DOHH2 (cell line): Measurements from ENCODE around the gene HNRNPC.

Experiments used
- H3F3A ChIP-seq: fragments of 200-600 bp; sonication (generic), shearing (Covaris generic); 2 replicates; pipeline ENCODE4 v1.6.0; 2016; ENCODE audit warnings: antibody characterized with exemption, mild to moderate bottlenecking; ENCODE audit not compliant: control insufficient read depth, insufficient read depth
- H3K27ac ChIP-seq: fragments of 200-600 bp; sonication (generic); 2 replicates; pipeline ENCODE4 v1.5.1; 2014; ENCODE audit warnings: low read depth, mild to moderate bottlenecking, low read length, moderate library complexity
- H3K27me3 ChIP-seq: fragments of 200-600 bp; sonication (generic); 2 replicates; pipeline ENCODE4 v1.6.1; 2014; ENCODE audit warnings: mild to moderate bottlenecking, low read length, mixed read lengths; ENCODE audit not compliant: control insufficient read depth
- H3K36me3 ChIP-seq: fragments of 200-600 bp; sonication (generic); 2 replicates; pipeline ENCODE4 v1.6.1; 2014; ENCODE audit warnings: mild to moderate bottlenecking, low read length, moderate library complexity, mixed read lengths; ENCODE audit not compliant: control insufficient read depth
- H3K4me1 ChIP-seq: fragments of 200-600 bp; sonication (generic); 2 replicates; pipeline ENCODE4 v1.6.1; 2014; ENCODE audit warnings: mild to moderate bottlenecking, low read length, mixed read lengths; ENCODE audit not compliant: control insufficient read depth
- H3K4me2 ChIP-seq: fragments of 200-600 bp; sonication (generic); 2 replicates; pipeline ENCODE4 v1.6.0; 2014; ENCODE audit warnings: mild to moderate bottlenecking, low read length, moderate library complexity
- H3K4me3 ChIP-seq: fragments of 200-600 bp; sonication (generic); 2 replicates; pipeline ENCODE4 v1.5.1; 2014; ENCODE audit warnings: mild to moderate bottlenecking, low read length, mixed read lengths
- H3K79me2 ChIP-seq: fragments of 200-600 bp; sonication (generic); 2 replicates; pipeline ENCODE4 v1.6.1; 2014; ENCODE audit warnings: mild to moderate bottlenecking, low read length, mixed read lengths; ENCODE audit not compliant: control insufficient read depth
- H3K9me2 ChIP-seq: fragments of 200-600 bp; sonication (generic); replicated peaks from 2 replicates; pipeline ENCODE4 v1.6.1; 2014; ENCODE audit warnings: mild to moderate bottlenecking, low read length, mixed read lengths; ENCODE audit not compliant: control insufficient read depth
- H3K9me3 ChIP-seq: fragments of 200-600 bp; sonication (generic); 2 replicates; pipeline ENCODE4 v1.6.1; 2014; ENCODE audit warnings: antibody characterized with exemption, low read length, mixed read lengths; ENCODE audit not compliant: control insufficient read depth, insufficient read depth
- H4K20me1 ChIP-seq: fragments of 200-600 bp; sonication (generic); 2 replicates; pipeline ENCODE4 v1.6.0; 2014; ENCODE audit warnings: low read depth, mild to moderate bottlenecking, antibody characterized with exemption, low read length, moderate library complexity; ENCODE audit not compliant: control insufficient read depth, insufficient read depth
- EZH2phosphoT487 ChIP-seq: fragments of 200-600 bp; sonication (generic); IDR thresholded peaks from 2 replicates; pipeline ENCODE4 v1.6.1; 2017; ENCODE audit warnings: borderline replicate concordance, mild to moderate bottlenecking, antibody characterized with exemption, low read length, moderate library complexity, mixed read lengths
- TF ChIP-seq, protein P1 (sequence below): fragments of 200-600 bp; sonication (generic); IDR thresholded peaks from one replicate; pipeline ENCODE4 v1.5.1; 2014; ENCODE audit warnings: antibody characterized with exemption, mild to moderate bottlenecking, low read depth, low read length; ENCODE audit not compliant: poor library complexity, severe bottlenecking

HNRNPC gene

DNA sequence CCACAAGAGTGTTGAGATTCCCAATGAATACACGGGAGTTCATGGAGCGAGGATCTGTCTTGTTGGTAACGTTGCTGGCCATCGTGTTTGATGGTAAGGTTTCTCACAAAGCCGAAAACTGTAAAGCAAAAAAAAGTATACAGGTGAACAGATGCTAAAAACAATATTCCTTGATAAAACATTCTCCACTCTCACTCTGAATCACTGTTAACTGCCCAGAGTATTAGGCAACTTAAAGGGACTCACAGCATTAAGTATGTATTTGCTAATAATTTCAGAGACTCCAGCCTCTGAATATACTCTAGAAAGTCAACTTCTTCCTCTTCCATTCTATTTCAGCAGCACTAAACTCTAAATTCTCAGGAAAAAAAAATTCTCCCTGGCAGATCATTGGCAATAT lies 35.1 kb downstream of the HNRNPC start:
- TF ChIP-seq, protein P1, sequence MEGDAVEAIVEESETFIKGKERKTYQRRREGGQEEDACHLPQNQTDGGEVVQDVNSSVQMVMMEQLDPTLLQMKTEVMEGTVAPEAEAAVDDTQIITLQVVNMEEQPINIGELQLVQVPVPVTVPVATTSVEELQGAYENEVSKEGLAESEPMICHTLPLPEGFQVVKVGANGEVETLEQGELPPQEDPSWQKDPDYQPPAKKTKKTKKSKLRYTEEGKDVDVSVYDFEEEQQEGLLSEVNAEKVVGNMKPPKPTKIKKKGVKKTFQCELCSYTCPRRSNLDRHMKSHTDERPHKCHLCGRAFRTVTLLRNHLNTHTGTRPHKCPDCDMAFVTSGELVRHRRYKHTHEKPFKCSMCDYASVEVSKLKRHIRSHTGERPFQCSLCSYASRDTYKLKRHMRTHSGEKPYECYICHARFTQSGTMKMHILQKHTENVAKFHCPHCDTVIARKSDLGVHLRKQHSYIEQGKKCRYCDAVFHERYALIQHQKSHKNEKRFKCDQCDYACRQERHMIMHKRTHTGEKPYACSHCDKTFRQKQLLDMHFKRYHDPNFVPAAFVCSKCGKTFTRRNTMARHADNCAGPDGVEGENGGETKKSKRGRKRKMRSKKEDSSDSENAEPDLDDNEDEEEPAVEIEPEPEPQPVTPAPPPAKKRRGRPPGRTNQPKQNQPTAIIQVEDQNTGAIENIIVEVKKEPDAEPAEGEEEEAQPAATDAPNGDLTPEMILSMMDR, result no peak
- no peak for TF ChIP-seq EZH2phosphoT487
- H3K27ac ChIP-seq, result no peak overlapping the region
- peaks cover 100% of the 10 kb centered on the region for H3K36me3 ChIP-seq
- no peaks in the 10 kb centered on the region for H3K4me1 ChIP-seq
- H4K20me1 ChIP-seq, result peaks cover 77% of the 10 kb centered on the region
- no peaks in the 10 kb centered on the region for H3K9me2 ChIP-seq
- no peak overlapping the region for H3K4me3 ChIP-seq
- H3F3A ChIP-seq, result peaks cover 70% of the 10 kb centered on the region
- no peak overlapping the region for H3K4me2 ChIP-seq
- H3K27me3 ChIP-seq, result no peaks in the 10 kb centered on the region
- peaks cover 100% of the 10 kb centered on the region for H3K79me2 ChIP-seq
- no peaks in the 10 kb centered on the region for H3K9me3 ChIP-seq

DNA sequence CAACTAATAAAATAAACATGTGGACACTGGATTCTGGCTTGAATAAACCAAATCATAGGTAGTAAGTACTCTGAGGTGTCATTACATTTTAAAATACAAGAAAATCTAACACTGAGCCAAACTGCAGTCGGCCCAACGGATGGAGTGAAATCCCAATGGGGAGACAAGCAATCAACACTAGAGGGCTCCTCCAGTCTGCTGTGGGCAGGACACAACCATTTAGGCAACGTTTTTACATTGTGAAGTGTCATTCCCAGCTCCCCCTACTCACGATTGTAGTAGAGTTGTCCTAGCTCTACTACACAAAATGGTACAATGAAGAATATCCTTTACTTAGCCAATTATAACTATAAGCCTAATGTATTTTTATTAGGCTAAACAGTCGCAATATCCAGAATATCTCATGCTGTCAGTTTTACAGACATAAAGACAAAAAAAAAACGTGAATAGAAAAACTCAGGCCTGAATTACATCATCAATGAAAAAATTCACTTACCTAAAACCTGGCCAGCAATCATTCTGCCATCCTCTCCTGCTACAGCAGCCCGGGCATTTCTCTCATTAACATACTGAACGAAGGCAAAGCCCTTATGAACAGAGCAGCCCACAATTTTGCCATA lies 35.7 kb downstream of the HNRNPC start:
- Histone ChIP-seq H4K20me1 (peaks cover 71% of the 10 kb centered on the region), H3K4me1 (no peaks in the 10 kb centered on the region)

DNA sequence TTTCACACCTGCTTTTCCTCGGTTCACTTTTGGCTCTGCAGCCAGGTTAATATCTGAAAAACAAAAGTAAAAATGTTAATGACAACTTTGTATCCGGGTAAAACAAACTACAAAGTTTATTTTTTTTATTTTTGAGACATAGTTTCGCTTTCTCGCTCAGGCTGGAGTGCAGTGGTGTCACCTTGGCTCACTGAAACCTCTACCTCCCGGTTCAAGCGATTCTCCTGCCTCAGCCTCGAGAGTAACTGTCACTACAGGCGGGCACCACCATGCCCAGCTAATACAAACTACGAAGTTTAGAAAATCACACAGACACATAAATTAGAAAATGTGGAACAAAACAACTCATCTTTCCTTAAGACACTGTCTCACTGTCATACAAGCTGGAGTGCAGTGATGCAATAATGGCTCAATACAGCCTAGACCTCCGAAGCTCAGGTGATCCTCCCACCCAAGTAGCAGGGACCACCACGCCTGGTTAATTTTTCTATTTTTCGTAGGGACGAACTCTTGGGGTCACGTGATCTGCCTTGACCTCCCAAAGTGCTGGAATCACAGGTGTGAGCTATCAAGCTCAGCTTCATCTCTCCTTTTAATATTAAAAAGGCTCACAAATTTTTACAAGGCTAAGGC lies 38.1 kb downstream of the HNRNPC start:
- no peaks in the 10 kb centered on the region for H3K27me3 ChIP-seq
- H3K4me3 ChIP-seq, result no peak overlapping the region
- H3K9me2 ChIP-seq, result no peaks in the 10 kb centered on the region
- H3K4me2 ChIP-seq, result no peak overlapping the region
- peaks cover 64% of the 10 kb centered on the region for H4K20me1 ChIP-seq
- TF ChIP-seq, protein P1, result no peak
- TF ChIP-seq EZH2phosphoT487, result no peak
- H3K27ac ChIP-seq, result no peak overlapping the region
- H3K79me2 ChIP-seq, result peaks cover 100% of the 10 kb centered on the region
- H3F3A ChIP-seq, result peaks cover 66% of the 10 kb centered on the region
- H3K4me1 ChIP-seq, result no peaks in the 10 kb centered on the region
- peaks cover 100% of the 10 kb centered on the region for H3K36me3 ChIP-seq
- no peaks in the 10 kb centered on the region for H3K9me3 ChIP-seq

More for the DNA sequence above, 35.7 kb downstream of the HNRNPC start:
- TF ChIP-seq EZH2phosphoT487, result no peak
- TF ChIP-seq, protein P1, result peak; percentile 32
- Histone ChIP-seq H3K9me2 (no peaks in the 10 kb centered on the region), H3K27me3 (no peaks in the 10 kb centered on the region), H3K4me3 (no peak overlapping the region), H3K4me2 (no peak overlapping the region), H3K36me3 (peaks cover 100% of the 10 kb centered on the region), H3K79me2 (peaks cover 100% of the 10 kb centered on the region), H3F3A (peaks cover 65% of the 10 kb centered on the region), H3K27ac (no peak overlapping the region), H3K9me3 (no peaks in the 10 kb centered on the region)
